Liver (tissue), 9 donors: ENCODE results near the gene AMMECR1. TPM values are rescaled to one million over a fixed set of nuclear protein-coding genes. Genes with fewer than 3 reads are reported as not detected.

ENCODE experiments used
- DNase-seq: peaks from one replicate; pipeline ENCODE4 v3.0.0-alpha.2; 2017; ENCODE audit warnings: low spot score
- H3K27ac ChIP-seq, 2 donors: one replicate each; pipeline ENCODE4 v1.7.0; 2013; ENCODE audit warnings: inconsistent platforms in 2 of 2, low read length in 2 of 2, control low read depth in 1 of 2, low read depth in 1 of 2, mild to moderate bottlenecking in 1 of 2
- H3K27me3 ChIP-seq, 4 donors: one replicate each; pipeline versions ENCODE4 v1.6.1 to v1.7.0; 2013; ENCODE audit warnings: low read length in 3 of 4, inconsistent platforms in 1 of 4, mild to moderate bottlenecking in 1 of 4, moderate library complexity in 1 of 4; ENCODE audit not compliant: control insufficient read depth in 4 of 4, insufficient read depth in 4 of 4
- H3K36me3 ChIP-seq, 4 donors: one replicate each; pipeline versions ENCODE4 v1.6.1 to v1.7.0; 2013; ENCODE audit warnings: low read length in 3 of 4, mild to moderate bottlenecking in 3 of 4, low read depth in 1 of 4, moderate library complexity in 1 of 4; ENCODE audit not compliant: control insufficient read depth in 4 of 4, insufficient read depth in 3 of 4
- H3K4me1 ChIP-seq, 4 donors: one replicate each; pipeline versions ENCODE4 v1.6.1 to v1.7.0; 2013; ENCODE audit warnings: low read length in 3 of 4, mild to moderate bottlenecking in 3 of 4, moderate library complexity in 1 of 4; ENCODE audit not compliant: control insufficient read depth in 4 of 4, insufficient read depth in 4 of 4
- H3K4me3 ChIP-seq, 3 donors: one replicate each; pipeline versions ENCODE4 v1.6.1 to v1.7.0; 2013; ENCODE audit warnings: low read length in 3 of 3, control low read depth in 1 of 3, low read depth in 1 of 3, mild to moderate bottlenecking in 1 of 3
- H3K9ac ChIP-seq, 2 donors: one replicate each; pipeline ENCODE4 v1.7.0; 2013; ENCODE audit warnings: low read length in 2 of 2, mild to moderate bottlenecking in 2 of 2, moderate library complexity in 2 of 2, control low read depth in 1 of 2, low read depth in 1 of 2
- H3K9me3 ChIP-seq, 4 donors: one replicate each; pipeline versions ENCODE4 v1.6.1 to v1.7.0; 2013; ENCODE audit warnings: low read length in 3 of 4; ENCODE audit not compliant: control insufficient read depth in 4 of 4
- ATF3 ChIP-seq: IDR thresholded peaks from 2 replicates; pipeline ENCODE4 v1.6.1; 2016; ENCODE audit warnings: antibody characterized with exemption
- CTCF ChIP-seq: fragments of 150-350 bp; IDR thresholded peaks from 2 replicates; pipeline ENCODE4 v1.5.1; 2017; ENCODE audit warnings: improper control_type of control experiment, low read depth, low read length; ENCODE audit not compliant: missing input control
- EGR1 ChIP-seq, 2 donors: IDR thresholded peaks; 2 replicates each; pipeline ENCODE4 v1.6.1; 2016 to 2018; ENCODE audit warnings: antibody characterized with exemption in 2 of 2, low read depth in 2 of 2
- FOXA1 ChIP-seq: IDR thresholded peaks from 2 replicates; pipeline ENCODE4 v1.6.1; 2016; ENCODE audit warnings: antibody characterized with exemption
- FOXA2 ChIP-seq: IDR thresholded peaks from 2 replicates; pipeline ENCODE4 v1.6.1; 2016; ENCODE audit warnings: antibody characterized with exemption
- HNF4A ChIP-seq, 2 donors: conservative IDR thresholded peaks; 2 replicates each; pipeline ENCODE4 v1.6.1; 2016; ENCODE audit warnings: antibody characterized with exemption in 2 of 2, mild to moderate bottlenecking in 2 of 2
- HNF4G ChIP-seq: IDR thresholded peaks from 2 replicates; pipeline ENCODE4 v1.6.1; 2016; ENCODE audit warnings: antibody characterized with exemption
- JUND ChIP-seq, 2 donors: IDR thresholded peaks; 2 replicates each; pipeline ENCODE4 v1.6.1; 2016; ENCODE audit warnings: antibody characterized with exemption in 2 of 2
- NR2F2 ChIP-seq: IDR thresholded peaks from 2 replicates; pipeline ENCODE4 v1.6.1; 2016; ENCODE audit warnings: antibody characterized with exemption
- RAD21 ChIP-seq, 2 donors: IDR thresholded peaks; 2 replicates each; pipeline ENCODE4 v1.6.1; 2016; ENCODE audit warnings: antibody characterized with exemption in 2 of 2, mild to moderate bottlenecking in 2 of 2
- RXRA ChIP-seq, 2 donors: IDR thresholded peaks; 2 replicates each; pipeline ENCODE4 v1.6.1; 2017 to 2018; ENCODE audit warnings: antibody characterized with exemption in 2 of 2, mild to moderate bottlenecking in 1 of 2
- SP1 ChIP-seq: IDR thresholded peaks from 2 replicates; pipeline ENCODE4 v1.6.1; 2018; ENCODE audit warnings: antibody characterized with exemption, mild to moderate bottlenecking
- TAF1 ChIP-seq: conservative IDR thresholded peaks from 2 replicates; pipeline ENCODE4 v1.6.1; 2016; ENCODE audit warnings: antibody characterized with exemption, mild to moderate bottlenecking
- YY1 ChIP-seq: IDR thresholded peaks from 2 replicates; pipeline ENCODE4 v1.6.1; 2016; ENCODE audit warnings: antibody characterized with exemption, mild to moderate bottlenecking
- WGBS: extraction: QIAGEN DNeasy Blood & Tissue Kit; methylation state at CpG from one replicate; pipeline ENCODE4 v1.1.7; 2013; 5-methylcytosine and 5-hydroxymethylcytosine counted together
- polyA plus RNA-seq, 2 donors: library from polyadenylated mRNA; stranded (reverse) in 1 of 2; unstranded in 1 of 2; fragments of 200-250 nt in 1 of 2; fragments of >200 nt in 1 of 2; fragmentation: Nextera tagmentation in 1 of 2; extraction: Ambion mirVana in 1 of 2; gene quantifications; one replicate each; pipeline versions ENCODE4 v1.2.1 to v1.2.3, GENCODE V29; 2013 to 2015
- total RNA-seq, 2 donors: library from RNA; depleted of rRNA; stranded (reverse); fragments of >200 nt; gene quantifications; one replicate each; pipeline ENCODE4 v1.2.3, GENCODE V29; 2014
- TF ChIP-seq, protein P1 (sequence below): IDR thresholded peaks from 2 replicates; pipeline ENCODE4 v1.6.1; 2016; ENCODE audit warnings: antibody characterized with exemption, mild to moderate bottlenecking
- TF ChIP-seq, protein P2 (sequence below): IDR thresholded peaks from 2 replicates; pipeline ENCODE4 v1.6.1; 2016; ENCODE audit warnings: antibody characterized with exemption
- donor health status: healthy.
- donor health status: healthy.
- donor health status: healthy.
- donor health status: healthy.
- donor health status: healthy.

The AMMECR1 gene
- total and polyA plus RNA-seq, 4 donors = 1.7 to 30.9 (median 3.6) TPM

DNA sequence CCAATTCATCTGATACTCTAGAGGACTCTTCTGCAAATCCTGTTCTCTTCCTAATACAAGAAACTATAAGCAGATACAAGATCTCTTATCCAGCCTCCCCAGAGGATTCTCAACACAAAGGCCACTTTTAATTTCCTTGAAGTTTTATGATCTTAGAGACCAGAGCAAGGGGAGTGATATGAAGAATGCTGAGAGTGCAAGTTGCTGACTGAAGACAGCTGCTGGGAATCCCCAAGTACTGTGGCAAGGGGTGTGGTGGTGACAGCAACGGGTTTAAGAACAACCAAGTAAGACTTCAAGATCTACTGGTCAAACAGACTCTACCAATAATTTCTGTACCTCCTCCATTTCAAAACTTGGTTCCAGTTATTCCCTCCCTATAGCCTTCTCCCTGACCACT lies 7.0 kb downstream of the AMMECR1 start:
- Histone ChIP-seq H3K27ac (no peak overlapping the region), H3K36me3 (no peaks in the 10 kb centered on the region), H3K4me3 (no peak overlapping the region), H3K9me3 (no peaks in the 10 kb centered on the region), H3K4me1 (no peaks in the 10 kb centered on the region), H3K27me3 (peaks cover 0 to 3% (median 0%) of the 10 kb centered on the region in 4 donors), H3K9ac (no peak overlapping the region)
- 63% methylated on average over 1 of the region's 1 CpG for WGBS
- no peak for DNase-seq
- TF ChIP-seq FOXA2 (no peak), EGR1 (IDR thresholded peaks at IDR 0.05; ENCODE audit: low read depth in 2 of 2) (no peak), FOXA1 (no peak), RAD21 (IDR thresholded peaks at IDR 0.05) (no peak), SP1 (no peak), CTCF (no peak), YY1 (no peak), RXRA (IDR thresholded peaks at IDR 0.05) (no peak), HNF4A (conservative IDR thresholded peaks at IDR 0.05) (no peak)
- TF ChIP-seq, protein P1, sequence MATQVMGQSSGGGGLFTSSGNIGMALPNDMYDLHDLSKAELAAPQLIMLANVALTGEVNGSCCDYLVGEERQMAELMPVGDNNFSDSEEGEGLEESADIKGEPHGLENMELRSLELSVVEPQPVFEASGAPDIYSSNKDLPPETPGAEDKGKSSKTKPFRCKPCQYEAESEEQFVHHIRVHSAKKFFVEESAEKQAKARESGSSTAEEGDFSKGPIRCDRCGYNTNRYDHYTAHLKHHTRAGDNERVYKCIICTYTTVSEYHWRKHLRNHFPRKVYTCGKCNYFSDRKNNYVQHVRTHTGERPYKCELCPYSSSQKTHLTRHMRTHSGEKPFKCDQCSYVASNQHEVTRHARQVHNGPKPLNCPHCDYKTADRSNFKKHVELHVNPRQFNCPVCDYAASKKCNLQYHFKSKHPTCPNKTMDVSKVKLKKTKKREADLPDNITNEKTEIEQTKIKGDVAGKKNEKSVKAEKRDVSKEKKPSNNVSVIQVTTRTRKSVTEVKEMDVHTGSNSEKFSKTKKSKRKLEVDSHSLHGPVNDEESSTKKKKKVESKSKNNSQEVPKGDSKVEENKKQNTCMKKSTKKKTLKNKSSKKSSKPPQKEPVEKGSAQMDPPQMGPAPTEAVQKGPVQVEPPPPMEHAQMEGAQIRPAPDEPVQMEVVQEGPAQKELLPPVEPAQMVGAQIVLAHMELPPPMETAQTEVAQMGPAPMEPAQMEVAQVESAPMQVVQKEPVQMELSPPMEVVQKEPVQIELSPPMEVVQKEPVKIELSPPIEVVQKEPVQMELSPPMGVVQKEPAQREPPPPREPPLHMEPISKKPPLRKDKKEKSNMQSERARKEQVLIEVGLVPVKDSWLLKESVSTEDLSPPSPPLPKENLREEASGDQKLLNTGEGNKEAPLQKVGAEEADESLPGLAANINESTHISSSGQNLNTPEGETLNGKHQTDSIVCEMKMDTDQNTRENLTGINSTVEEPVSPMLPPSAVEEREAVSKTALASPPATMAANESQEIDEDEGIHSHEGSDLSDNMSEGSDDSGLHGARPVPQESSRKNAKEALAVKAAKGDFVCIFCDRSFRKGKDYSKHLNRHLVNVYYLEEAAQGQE = no peak
- TF ChIP-seq, protein P2, sequence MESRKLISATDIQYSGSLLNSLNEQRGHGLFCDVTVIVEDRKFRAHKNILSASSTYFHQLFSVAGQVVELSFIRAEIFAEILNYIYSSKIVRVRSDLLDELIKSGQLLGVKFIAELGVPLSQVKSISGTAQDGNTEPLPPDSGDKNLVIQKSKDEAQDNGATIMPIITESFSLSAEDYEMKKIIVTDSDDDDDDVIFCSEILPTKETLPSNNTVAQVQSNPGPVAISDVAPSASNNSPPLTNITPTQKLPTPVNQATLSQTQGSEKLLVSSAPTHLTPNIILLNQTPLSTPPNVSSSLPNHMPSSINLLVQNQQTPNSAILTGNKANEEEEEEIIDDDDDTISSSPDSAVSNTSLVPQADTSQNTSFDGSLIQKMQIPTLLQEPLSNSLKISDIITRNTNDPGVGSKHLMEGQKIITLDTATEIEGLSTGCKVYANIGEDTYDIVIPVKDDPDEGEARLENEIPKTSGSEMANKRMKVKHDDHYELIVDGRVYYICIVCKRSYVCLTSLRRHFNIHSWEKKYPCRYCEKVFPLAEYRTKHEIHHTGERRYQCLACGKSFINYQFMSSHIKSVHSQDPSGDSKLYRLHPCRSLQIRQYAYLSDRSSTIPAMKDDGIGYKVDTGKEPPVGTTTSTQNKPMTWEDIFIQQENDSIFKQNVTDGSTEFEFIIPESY = no peak

GRCh38 chrX:110310000-110310790 lies 7.7 kb downstream of the AMMECR1 start:
- H3K4me1 ChIP-seq = no peaks in the 10 kb centered on the region
- H3K27ac ChIP-seq = no peak overlapping the region
- 85% methylated on average over 1 of the region's 1 CpG for WGBS
- TF ChIP-seq, protein P2 = no peak
- TF ChIP-seq HNF4G (no peak), TAF1 (no peak), JUND (IDR thresholded peaks at IDR 0.05) (no peak), YY1 (no peak), NR2F2 (no peak), ATF3 (no peak), RAD21 (IDR thresholded peaks at IDR 0.05) (no peak)
- H3K9me3 ChIP-seq = no peaks in the 10 kb centered on the region
- H3K36me3 ChIP-seq = no peaks in the 10 kb centered on the region
- no peak overlapping the region for H3K4me3 ChIP-seq
- no peaks in the 10 kb centered on the region for H3K27me3 ChIP-seq
- no peak for DNase-seq
- H3K9ac ChIP-seq = no peak overlapping the region
